HUES48 (cell line): ENCODE results near the gene BIN2.

Source experiments
- H3K27ac ChIP-seq: one replicate; pipeline ENCODE4 v1.7.0; 2013; ENCODE audit warnings: low read depth, low read length, inconsistent platforms
- H3K27me3 ChIP-seq: 2 replicates; pipeline ENCODE4 v1.6.1; 2013; ENCODE audit warnings: mild to moderate bottlenecking, low read length; ENCODE audit not compliant: control insufficient read depth, insufficient read depth
- H3K36me3 ChIP-seq: 2 replicates; pipeline ENCODE4 v1.6.1; 2013; ENCODE audit warnings: low read length; ENCODE audit not compliant: control insufficient read depth, insufficient read depth
- H3K4me1 ChIP-seq: 2 replicates; pipeline ENCODE4 v1.6.1; 2013; ENCODE audit warnings: mild to moderate bottlenecking, low read length; ENCODE audit not compliant: control insufficient read depth, insufficient read depth
- H3K4me3 ChIP-seq: 2 replicates; pipeline ENCODE4 v1.5.1; 2013; ENCODE audit warnings: mild to moderate bottlenecking, low read depth, low read length
- H3K9ac ChIP-seq: 2 replicates; pipeline ENCODE4 v1.6.1; 2013; ENCODE audit warnings: mild to moderate bottlenecking, low read depth, low read length, moderate library complexity
- H3K9me3 ChIP-seq: 2 replicates; pipeline ENCODE4 v1.6.1; 2013; ENCODE audit warnings: low read length; ENCODE audit not compliant: control insufficient read depth, insufficient read depth

The BIN2 gene

GRCh38 chr12:51323966-51324895 lies at the start of gene BIN2:
BIN2 (minus strand) TSS chr12:51324174; CDS start chr12:51324102, 72 bp downstream.
- Histone ChIP-seq H3K27me3 (no peaks in the 10 kb centered on the region), H3K36me3 (no peaks in the 10 kb centered on the region), H3K27ac (no peak within 1 kb of the TSS), H3K9me3 (no peaks in the 10 kb centered on the region), H3K4me1 (peaks cover 21% of the 10 kb centered on the region), H3K9ac (no peak within 1 kb of the TSS), H3K4me3 (no peak within 1 kb of the TSS)

- no peak overlapping the region for H3K4me3 ChIP-seq
- peaks cover 39% of the 10 kb centered on the region for H3K36me3 ChIP-seq
- no peaks in the 10 kb centered on the region for H3K27me3 ChIP-seq
- no peak overlapping the region for H3K27ac ChIP-seq
- peaks cover 9% of the 10 kb centered on the region for H3K4me1 ChIP-seq
- H3K9me3 ChIP-seq, result no peaks in the 10 kb centered on the region
- no peak overlapping the region for H3K9ac ChIP-seq
Observed at GRCh38 chr12:51373187-51373586, 49.2 kb upstream of the BIN2 start.

DNA sequence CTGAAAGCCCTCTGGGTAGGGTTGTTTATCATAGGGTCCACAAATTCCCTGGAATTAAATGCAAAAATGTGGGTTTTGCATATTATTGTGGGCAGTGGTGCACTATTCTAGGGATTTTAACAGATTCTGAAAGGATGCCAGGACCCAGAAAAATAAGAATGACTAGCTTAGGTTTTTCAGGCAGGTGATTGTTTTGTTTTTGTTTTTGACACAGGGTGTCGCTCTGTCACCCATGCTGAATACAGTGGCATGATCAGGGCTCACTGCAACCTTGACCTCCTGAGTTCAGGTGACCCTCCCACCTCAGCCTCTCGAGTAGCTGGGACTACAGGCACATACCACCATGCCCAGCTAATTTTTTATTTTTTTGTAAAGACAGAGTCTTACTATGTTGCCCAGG lies 48.0 kb upstream of the BIN2 start:
- H3K4me1 ChIP-seq, result peaks cover 9% of the 10 kb centered on the region
- peaks cover 33% of the 10 kb centered on the region for H3K36me3 ChIP-seq
- no peak overlapping the region for H3K9ac ChIP-seq
- no peak overlapping the region for H3K4me3 ChIP-seq
- no peaks in the 10 kb centered on the region for H3K9me3 ChIP-seq
- H3K27me3 ChIP-seq, result no peaks in the 10 kb centered on the region
- H3K27ac ChIP-seq, result peak overlapping the region; percentile 94

DNA sequence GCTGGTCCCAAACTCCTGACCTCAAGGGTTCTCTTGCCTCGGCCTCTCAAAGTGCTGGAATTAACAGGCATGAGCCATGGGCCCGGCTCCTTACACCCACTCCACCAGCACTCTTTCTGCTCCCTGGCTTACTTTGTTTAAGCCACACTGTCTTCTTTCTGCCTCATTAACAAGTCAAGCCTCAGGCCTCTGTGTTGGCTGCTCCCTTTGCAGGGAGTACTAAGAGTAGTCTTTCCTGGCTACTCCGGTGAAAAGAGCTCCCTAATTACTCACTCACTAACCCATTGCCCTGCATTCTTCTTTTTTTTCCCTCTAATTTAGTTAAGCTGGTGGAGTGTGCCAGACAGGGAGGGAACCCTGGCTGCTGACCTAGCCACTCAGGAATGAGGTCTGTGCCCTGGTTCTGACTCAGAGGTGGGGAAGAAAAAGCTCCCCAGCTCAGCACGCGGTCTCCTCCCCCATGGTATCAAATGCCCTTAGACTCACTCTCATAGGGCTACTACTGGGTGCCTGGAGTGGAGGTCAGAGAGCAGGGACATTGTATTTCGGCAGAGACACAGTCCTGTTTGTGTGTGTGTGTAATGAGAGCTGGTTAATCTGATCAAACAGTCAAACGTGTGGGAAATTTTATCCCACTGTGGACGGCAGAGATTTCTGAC lies 47.5 kb upstream of the BIN2 start:
- Histone ChIP-seq H3K27me3 (no peaks in the 10 kb centered on the region), H3K36me3 (peaks cover 27% of the 10 kb centered on the region), H3K27ac (peak overlapping the region; percentile 94), H3K4me1 (peaks cover 9% of the 10 kb centered on the region), H3K9me3 (no peaks in the 10 kb centered on the region), H3K9ac (peak overlapping the region; percentile 59; the same call in 1 of the 2 replicates), H3K4me3 (no peak overlapping the region)

DNA sequence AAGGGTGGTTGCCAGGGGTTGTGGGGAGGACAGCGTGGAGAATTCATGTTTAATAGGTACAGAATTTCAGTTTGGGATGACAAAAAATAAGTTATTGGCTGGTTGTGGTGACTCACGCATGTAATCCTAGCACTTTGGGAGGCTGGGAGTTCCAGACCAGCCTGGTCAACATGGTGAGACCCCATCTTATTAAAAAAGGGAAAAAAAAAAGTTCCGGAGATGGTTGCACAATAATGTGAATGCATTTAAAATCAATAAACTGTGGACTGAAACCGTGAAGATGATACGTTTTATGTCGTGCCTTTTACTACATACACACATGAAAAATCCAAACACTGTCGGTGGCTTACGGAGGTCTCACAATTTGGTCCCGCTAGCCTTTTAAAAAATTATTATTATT lies 46.7 kb upstream of the BIN2 start:
- H3K9ac ChIP-seq, result no peak overlapping the region
- H3K9me3 ChIP-seq, result no peaks in the 10 kb centered on the region
- H3K36me3 ChIP-seq, result peaks cover 24% of the 10 kb centered on the region
- no peak overlapping the region for H3K27ac ChIP-seq
- H3K4me1 ChIP-seq, result peaks cover 9% of the 10 kb centered on the region
- no peak overlapping the region for H3K4me3 ChIP-seq
- H3K27me3 ChIP-seq, result no peaks in the 10 kb centered on the region

DNA sequence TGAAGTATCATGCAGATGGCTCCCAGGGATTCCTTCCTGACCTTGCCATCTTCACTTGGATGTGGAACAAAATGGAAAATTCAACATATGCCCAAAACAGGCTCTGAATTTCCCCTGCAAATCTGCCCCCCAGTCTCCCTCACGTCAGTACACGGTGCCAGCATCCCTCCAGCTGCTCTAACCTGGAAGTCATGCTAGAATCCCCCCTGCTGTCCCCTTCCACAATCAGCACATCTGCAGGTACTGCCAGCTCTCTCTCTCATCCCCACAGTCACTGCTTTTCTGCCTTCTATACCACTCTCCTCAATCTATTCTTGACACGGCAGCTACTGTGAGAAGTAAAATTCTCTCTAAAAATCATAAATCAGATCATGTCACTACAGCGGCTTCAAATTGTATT lies 45.6 kb upstream of the BIN2 start:
- no peaks in the 10 kb centered on the region for H3K9me3 ChIP-seq
- no peak overlapping the region for H3K27ac ChIP-seq
- peaks cover 9% of the 10 kb centered on the region for H3K4me1 ChIP-seq
- peaks cover 16% of the 10 kb centered on the region for H3K36me3 ChIP-seq
- H3K9ac ChIP-seq, result no peak overlapping the region
- H3K4me3 ChIP-seq, result no peak overlapping the region
- no peaks in the 10 kb centered on the region for H3K27me3 ChIP-seq

DNA sequence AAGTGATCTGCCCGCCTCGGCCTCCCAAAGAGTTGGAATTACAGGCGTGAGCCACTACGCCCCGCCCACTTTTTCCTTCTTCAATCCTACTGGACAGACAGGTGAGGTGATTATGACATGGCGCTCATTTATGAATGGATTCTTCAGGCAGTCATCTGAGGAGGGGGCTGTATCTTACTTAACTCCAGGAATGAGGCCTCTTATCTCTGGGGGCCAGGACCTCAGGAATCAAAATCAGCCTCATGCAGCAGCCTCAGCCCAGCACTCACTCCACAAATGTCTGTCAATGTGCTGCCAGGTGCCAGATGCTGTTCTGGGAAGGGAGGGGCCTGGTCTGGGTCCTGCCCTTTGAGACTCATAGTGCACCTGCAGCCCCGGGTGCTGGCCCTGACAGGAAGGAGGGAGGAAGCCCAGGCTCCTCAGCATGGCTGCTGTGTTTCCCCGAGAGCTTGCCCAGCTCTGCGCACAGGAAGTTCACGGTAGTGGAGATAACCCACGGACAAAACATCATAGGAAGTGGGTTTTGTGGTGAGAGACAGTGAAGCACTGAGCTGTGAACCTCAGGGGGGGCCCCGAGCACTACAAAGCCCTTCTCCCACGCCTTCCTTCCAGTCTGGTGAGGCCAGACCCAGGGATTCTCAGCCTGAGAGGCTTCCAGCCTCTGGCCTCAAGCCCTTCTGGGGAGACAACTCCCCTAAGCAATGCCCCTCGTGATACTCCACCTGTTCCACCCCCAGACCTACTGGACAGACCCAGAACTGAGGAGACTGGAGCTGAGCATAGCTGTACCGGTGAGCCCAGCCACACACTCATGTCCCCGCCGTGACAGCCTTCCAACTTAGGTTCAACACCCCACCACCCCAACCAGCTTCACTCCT lies 44.9 kb upstream of the BIN2 start:
- Histone ChIP-seq H3K9me3 (no peaks in the 10 kb centered on the region), H3K27ac (no peak overlapping the region), H3K36me3 (peaks cover 9% of the 10 kb centered on the region; the same call in 1 of the 2 replicates), H3K27me3 (no peaks in the 10 kb centered on the region), H3K4me1 (peaks cover 9% of the 10 kb centered on the region), H3K9ac (no peak overlapping the region), H3K4me3 (no peak overlapping the region)

GRCh38 chr12:51365276-51365675 lies 41.3 kb upstream of the BIN2 start:
- Histone ChIP-seq H3K36me3 (peaks cover 13% of the 10 kb centered on the region; the same call in 1 of the 2 replicates), H3K27me3 (no peaks in the 10 kb centered on the region), H3K27ac (no peak overlapping the region), H3K4me3 (no peak overlapping the region), H3K9me3 (no peaks in the 10 kb centered on the region), H3K9ac (no peak overlapping the region), H3K4me1 (no peaks in the 10 kb centered on the region)

- Histone ChIP-seq H3K4me1 (no peaks in the 10 kb centered on the region), H3K9me3 (no peaks in the 10 kb centered on the region), H3K27me3 (no peaks in the 10 kb centered on the region), H3K4me3 (no peak overlapping the region), H3K9ac (no peak overlapping the region), H3K36me3 (peaks cover 23% of the 10 kb centered on the region), H3K27ac (no peak overlapping the region)
Observed at GRCh38 chr12:51364001-51364400, 40.0 kb upstream of the BIN2 start.

- no peaks in the 10 kb centered on the region for H3K9me3 ChIP-seq
- no peak overlapping the region for H3K4me3 ChIP-seq
- H3K27me3 ChIP-seq, result no peaks in the 10 kb centered on the region
- H3K36me3 ChIP-seq, result peaks cover 31% of the 10 kb centered on the region
- H3K27ac ChIP-seq, result no peak overlapping the region
- no peaks in the 10 kb centered on the region for H3K4me1 ChIP-seq
- no peak overlapping the region for H3K9ac ChIP-seq
Observed at GRCh38 chr12:51362747-51363342, 38.9 kb upstream of the BIN2 start.
